Gastrocnemius medialis (tissue), 4 donors: ENCODE results near the gene ETFB. TPM values are rescaled to one million over a fixed set of nuclear protein-coding genes. Genes with fewer than 3 reads are reported as not detected.

Experiments
- ATAC-seq, 2 donors: fragments of 150-250 bp; one replicate each; pipeline ENCODE4 v1.9.1; 2016
- DNase-seq, 2 donors: peaks; one replicate each; pipeline ENCODE4 v3.0.0-alpha.2; 2019
- H3K27ac ChIP-seq, 4 donors: fragments of 200-600 bp; sonication (generic); 1 replicate in 1 of 4; 2 replicates in 3 of 4; pipeline ENCODE4 v1.5.1; 2016 to 2018; ENCODE audit warnings: mild to moderate bottlenecking in 2 of 4, moderate library complexity in 1 of 4
- H3K27me3 ChIP-seq, 3 donors: fragments of 200-600 bp; sonication (generic) in 2 of 3; 1 replicate in 1 of 3; 2 replicates in 2 of 3; pipeline versions ENCODE4 v1.5.1 to v1.6.0; 2016 to 2019; ENCODE audit warnings: mild to moderate bottlenecking in 1 of 3, moderate library complexity in 1 of 3
- H3K36me3 ChIP-seq, 2 donors: fragments of 200-600 bp; sonication (generic) in 1 of 2; one replicate each; pipeline ENCODE4 v1.5.1; 2017 to 2018
- H3K4me1 ChIP-seq, 2 donors: fragments of 200-600 bp; sonication (generic) in 1 of 2; one replicate each; pipeline ENCODE4 v1.5.1; 2016 to 2017; ENCODE audit warnings: mild to moderate bottlenecking in 2 of 2
- H3K4me3 ChIP-seq, 4 donors: fragments of 200-600 bp; sonication (generic) in 3 of 4; 1 replicate in 1 of 4; 2 replicates in 3 of 4; pipeline ENCODE4 v1.5.1; 2016 to 2019; ENCODE audit warnings: mild to moderate bottlenecking in 2 of 4
- H3K9me3 ChIP-seq, 3 donors: fragments of 200-600 bp; sonication (generic) in 2 of 3; 1 replicate in 1 of 3; 2 replicates in 2 of 3; pipeline ENCODE4 v1.5.1; 2016 to 2019
- CTCF ChIP-seq, 5 experiments: fragments of 450-650 bp in 3 of 5; fragments of 200-600 bp in 2 of 5; sonication (generic) in 2 of 5; IDR thresholded peaks in 4 of 5; conservative IDR thresholded peaks in 1 of 5; 1 replicate in 4 of 5; 2 replicates in 1 of 5; pipeline ENCODE4 v1.5.1; 2016 to 2019; ENCODE audit warnings: antibody characterized with exemption in 5 of 5, mild to moderate bottlenecking in 3 of 5, moderate library complexity in 3 of 5
- POLR2A ChIP-seq, 2 donors: fragments of 450-650 bp; IDR thresholded peaks; one replicate each; pipeline ENCODE4 v1.6.1; 2017; ENCODE audit warnings: antibody characterized with exemption in 2 of 2, mild to moderate bottlenecking in 2 of 2, moderate library complexity in 2 of 2
- in situ Hi-C, 4 donors: fragments of 200-750 bp; cut with MboI; loops; one replicate each; pipeline versions ENCODE4 v1.15.0 to v1.8.0; 2017; ENCODE audit warnings: low sequenced_read_pairs in 4 of 4
- intact Hi-C: fragments of 100-400 bp; cut with DNase I; formaldehyde crosslinking; loops from one replicate; pipeline ENCODE4 v1.15.1; 2023; ENCODE audit warnings: low total_unique reads
- total RNA-seq, 4 donors: library from RNA; depleted of rRNA; stranded (reverse); fragments of >200 nt; gene quantifications; one replicate each; pipeline versions ENCODE4 v1.1.0 to v1.2.3, GENCODE V29; 2016

ETFB gene
- total RNA-seq, 4 donors from 2014 or later = 118 to 164 (median 141) TPM

DNA sequence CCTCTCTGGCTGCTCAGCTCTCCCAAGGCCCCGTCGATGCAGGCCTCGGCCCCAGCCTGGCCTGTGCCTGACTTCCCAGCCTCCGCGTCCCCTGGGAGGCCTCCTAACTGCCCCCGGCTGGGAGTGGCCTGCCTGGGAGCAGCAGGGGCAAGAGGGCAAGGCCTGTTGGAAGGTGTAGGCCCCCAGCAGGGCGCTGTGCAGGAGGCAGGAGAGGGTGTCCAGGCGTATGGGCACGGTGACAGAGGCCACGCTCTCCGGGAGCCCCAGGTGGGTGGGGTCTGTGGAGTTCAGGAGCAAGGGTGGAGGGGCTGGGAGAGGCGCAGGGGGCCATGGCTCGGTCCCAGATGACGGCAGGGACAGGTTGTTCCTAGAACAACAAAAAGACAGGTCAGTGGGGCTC lies 23.0 kb upstream of the ETFB start:
- Histone ChIP-seq H3K36me3 (no peaks in the 10 kb centered on the region), H3K4me3 (no peak overlapping the region), H3K27me3 (no peaks in the 10 kb centered on the region), H3K27ac (no peak overlapping the region), H3K9me3 (no peaks in the 10 kb centered on the region), H3K4me1 (peaks cover 3% of the 10 kb centered on the region in 2 donors)
- no peak for DNase-seq
- TF ChIP-seq POLR2A (IDR thresholded peaks at IDR 0.05) (no peak), CTCF (IDR thresholded peaks at IDR 0.05 in 4 of 5, conservative IDR thresholded peaks at IDR 0.05 in 1 of 5) (no peak)
- ATAC-seq = no peak
- intact Hi-C loops = no loop called here
- in situ Hi-C loops = no loop called here

DNA sequence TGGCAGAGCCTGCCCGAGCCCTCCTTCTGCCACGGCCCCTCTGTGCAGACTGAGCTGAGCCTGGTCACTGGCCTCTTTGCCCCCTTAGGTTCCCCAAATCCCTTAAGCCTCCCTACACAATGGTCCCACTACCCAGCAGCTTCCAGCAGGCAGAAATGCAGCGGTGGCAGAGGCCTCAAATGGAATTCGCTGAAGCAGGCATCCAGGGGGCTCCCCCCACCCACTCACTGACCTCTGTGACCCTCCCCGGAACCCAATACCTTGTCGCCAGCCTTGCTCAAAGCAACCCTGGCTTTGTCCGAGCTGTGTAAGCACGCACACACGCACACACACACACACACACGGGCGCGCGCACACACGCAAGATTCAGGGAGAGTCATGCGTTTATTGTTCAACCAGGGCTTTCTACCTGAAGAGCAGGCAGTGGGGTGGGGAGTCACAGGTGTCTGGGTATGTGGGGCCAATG lies 21.8 kb upstream of the ETFB start, which contains the start of gene LIM2:
TSS of gene LIM2 (minus strand) at position 51 of the 466 bp plus-strand sequence. CDS start 531 bp downstream, outside the sequence.
- in situ Hi-C loops = no loop called here
- H3K4me1 ChIP-seq = no peaks in the 10 kb centered on the region
- TF ChIP-seq CTCF (IDR thresholded peaks at IDR 0.05 in 4 of 5, conservative IDR thresholded peaks at IDR 0.05 in 1 of 5) = no peak
- no peak for TF ChIP-seq POLR2A (IDR thresholded peaks at IDR 0.05)
- H3K27me3 ChIP-seq = no peaks in the 10 kb centered on the region
- ATAC-seq (no peak), DNase-seq (no peak)
- intact Hi-C loops = no loop called here
- no peaks in the 10 kb centered on the region for H3K36me3 ChIP-seq
- no peaks in the 10 kb centered on the region for H3K9me3 ChIP-seq
- no peak within 1 kb of the TSS for H3K27ac ChIP-seq
- H3K4me3 ChIP-seq = no peak within 1 kb of the TSS

DNA sequence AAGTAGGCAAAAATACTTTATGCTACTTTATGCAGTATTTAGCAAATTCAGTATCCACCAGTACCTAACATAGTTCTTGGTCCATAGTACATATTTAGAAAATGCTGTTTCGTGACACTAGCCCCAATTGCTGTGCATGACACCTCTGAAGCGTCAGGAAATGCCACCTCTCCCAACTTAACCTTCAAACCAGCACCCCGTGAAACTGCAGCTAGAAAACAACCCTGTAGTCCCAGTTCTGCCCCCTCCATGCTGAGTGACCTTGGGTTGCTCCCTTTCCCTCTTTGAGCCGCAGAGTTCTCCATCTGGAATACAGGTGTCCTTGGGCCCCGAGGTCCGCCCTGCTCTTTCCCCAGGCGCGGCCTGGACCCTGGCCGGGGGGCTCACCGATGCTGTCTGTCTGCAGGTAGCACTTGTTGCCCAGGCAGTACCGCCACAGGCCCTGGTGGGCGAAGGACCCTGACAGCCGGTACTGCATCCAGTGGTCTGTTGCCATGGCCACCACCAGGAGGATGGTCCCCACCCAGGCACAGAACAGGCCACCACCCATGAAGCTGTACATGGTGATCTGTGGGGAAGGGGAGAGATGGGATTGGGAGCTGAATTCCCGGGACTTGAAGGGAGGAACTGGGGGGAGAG lies 20.8 kb upstream of the ETFB start:
- intact Hi-C loops = no loop called here
- in situ Hi-C loops = no loop called here
- ATAC-seq (no peak), DNase-seq (no peak)
- H3K9me3 ChIP-seq = no peaks in the 10 kb centered on the region
- no peaks in the 10 kb centered on the region for H3K36me3 ChIP-seq
- H3K4me3 ChIP-seq = no peak overlapping the region
- no peaks in the 10 kb centered on the region for H3K27me3 ChIP-seq
- no peak overlapping the region for H3K27ac ChIP-seq
- TF ChIP-seq CTCF (IDR thresholded peaks at IDR 0.05 in 4 of 5, conservative IDR thresholded peaks at IDR 0.05 in 1 of 5) (no peak), POLR2A (IDR thresholded peaks at IDR 0.05) (no peak)
- no peaks in the 10 kb centered on the region for H3K4me1 ChIP-seq

GRCh38 chr19:51382004-51382403 lies 15.8 kb upstream of the ETFB start:
- in situ Hi-C loops = no loop called here
- no peaks in the 10 kb centered on the region for H3K36me3 ChIP-seq
- DNase-seq = no peak
- no peak for ATAC-seq
- no peaks in the 10 kb centered on the region for H3K4me1 ChIP-seq
- no peak overlapping the region for H3K4me3 ChIP-seq
- H3K27ac ChIP-seq = no peak overlapping the region
- no peaks in the 10 kb centered on the region for H3K27me3 ChIP-seq
- intact Hi-C loops = no loop called here
- no peaks in the 10 kb centered on the region for H3K9me3 ChIP-seq
- TF ChIP-seq POLR2A (IDR thresholded peaks at IDR 0.05) = no peak
- no peak for TF ChIP-seq CTCF (IDR thresholded peaks at IDR 0.05 in 4 of 5, conservative IDR thresholded peaks at IDR 0.05 in 1 of 5)

GRCh38 chr19:51380379-51380778 lies 14.2 kb upstream of the ETFB start:
- no peaks in the 10 kb centered on the region for H3K9me3 ChIP-seq
- H3K36me3 ChIP-seq = no peaks in the 10 kb centered on the region
- intact Hi-C loops = no loop called here
- TF ChIP-seq CTCF (IDR thresholded peaks at IDR 0.05 in 4 of 5, conservative IDR thresholded peaks at IDR 0.05 in 1 of 5) = no peak
- no peak for TF ChIP-seq POLR2A (IDR thresholded peaks at IDR 0.05)
- H3K27ac ChIP-seq = no peak overlapping the region
- in situ Hi-C loops = no loop called here
- ATAC-seq (no peak), DNase-seq (no peak)
- H3K4me1 ChIP-seq = no peaks in the 10 kb centered on the region
- H3K27me3 ChIP-seq = no peaks in the 10 kb centered on the region
- no peak overlapping the region for H3K4me3 ChIP-seq
